Posterior vena cava (tissue), 2 donors: Measurements from ENCODE around the gene COL15A1. TPM values are rescaled to one million over a fixed set of nuclear protein-coding genes. Genes with fewer than 3 reads are reported as not detected.
"Not testable (repeated sequence)": the region's sequence is repeated elsewhere in the genome, so short reads cannot be mapped to it uniquely, and the experiment has no call there.

ENCODE experiments used
- DNase-seq: peaks from one replicate; pipeline ENCODE4 v3.0.0-alpha.2; 2020; ENCODE audit warnings: low spot score
- intact Hi-C, 2 donors: fragments of 100-400 bp; cut with DNase I; formaldehyde crosslinking; loops; one replicate each; pipeline versions ENCODE4 v1.14.1 to v1.14.2; 2022 to 2023
- total RNA-seq, 2 donors: library from RNA; stranded (reverse); fragmentation: NEBNext Ultra II Directional; extraction: Animal tissue kit (Norgen Biotek cat#: 25700); gene quantifications; one replicate each; pipeline ENCODE4 v1.2.1, GENCODE V29; 2021
- donor health status: DM: yes; HTN: yes; CAD: no.
- donor health status: DM: yes; HTN: yes; CAD: no.

COL15A1 gene
- total RNA-seq, 2 donors from 2014 or later: 126 to 129 TPM

DNA sequence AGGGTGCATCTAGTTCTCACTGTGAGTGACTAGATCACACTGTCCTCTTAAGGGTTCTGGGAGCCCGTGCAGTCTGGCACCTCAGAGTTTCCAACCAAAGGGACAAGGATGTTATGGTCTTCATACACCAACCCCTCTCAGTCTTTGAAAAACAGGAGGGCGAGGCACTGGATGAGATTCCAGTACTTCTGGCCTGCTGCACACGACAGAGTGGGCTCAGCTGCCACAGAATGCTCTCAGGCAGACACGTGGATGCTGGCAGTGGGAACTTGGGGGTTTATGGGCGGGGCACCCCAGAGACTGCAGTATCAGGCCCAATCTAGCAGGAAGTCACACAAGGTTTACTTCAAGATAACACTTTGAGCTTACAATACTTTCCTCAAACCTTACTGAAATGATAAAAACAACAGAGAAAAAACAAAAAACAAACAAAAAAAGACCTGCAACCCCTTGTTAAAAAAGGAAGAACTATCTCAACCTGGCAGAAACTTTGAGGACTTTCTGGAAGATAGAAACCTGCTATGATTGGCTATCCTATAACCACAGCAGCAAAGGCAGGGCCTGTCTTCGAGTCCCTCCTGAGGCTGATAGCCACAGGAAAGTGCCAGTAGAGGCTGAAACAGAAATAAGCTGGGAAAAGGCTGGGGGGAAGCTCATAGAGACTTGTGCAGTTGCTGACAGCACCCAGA lies 132.9 kb downstream of the COL15A1 start:
- no peak for DNase-seq
- intact Hi-C loops: loop anchor here in 1 of 2 donors (1.0 kb wide), 1 partner anchor 8 kb away; no protein-coding TSS in a partner anchor

DNA sequence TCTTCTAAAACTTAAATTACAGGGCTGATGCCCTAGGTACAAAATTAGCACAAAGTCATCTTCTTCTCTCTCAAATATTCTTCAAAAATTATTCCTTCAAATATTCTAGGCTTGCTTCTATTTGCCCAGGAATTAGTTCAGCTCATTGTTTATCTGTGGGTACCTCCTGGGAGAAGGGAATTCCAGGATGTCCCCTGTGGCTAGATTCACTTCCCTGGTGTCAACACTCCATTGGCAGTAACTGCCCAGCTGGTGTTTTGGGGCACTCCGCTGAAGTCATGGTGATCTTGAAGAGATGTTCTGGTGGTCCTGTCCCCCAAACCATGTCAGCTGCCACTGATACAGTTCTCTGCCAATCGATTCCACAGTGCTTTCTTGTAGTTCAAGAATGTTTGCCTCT lies 135.0 kb downstream of the COL15A1 start:
- intact Hi-C loops: no loop called here
- no peak for DNase-seq

DNA sequence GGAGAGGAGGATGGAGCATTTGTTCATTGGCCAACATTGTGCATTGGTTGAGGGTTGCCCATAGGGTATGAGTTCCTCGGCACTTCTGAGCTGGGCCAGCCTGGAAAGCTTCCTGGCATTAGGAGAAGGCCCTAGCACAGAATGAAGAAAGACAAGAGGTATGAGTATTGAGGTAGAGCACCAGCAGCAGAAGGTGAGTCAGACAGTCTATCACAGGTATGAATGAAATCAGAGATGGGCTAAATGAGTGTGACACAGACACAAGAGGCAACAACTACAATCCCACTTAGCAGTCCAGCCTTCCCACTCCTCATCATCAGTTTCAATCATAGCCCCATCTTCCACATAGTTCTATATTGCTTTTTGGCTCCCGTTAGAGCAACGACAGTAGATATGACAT lies 135.8 kb downstream of the COL15A1 start:
- intact Hi-C loops: no loop called here
- DNase-seq: no peak

DNA sequence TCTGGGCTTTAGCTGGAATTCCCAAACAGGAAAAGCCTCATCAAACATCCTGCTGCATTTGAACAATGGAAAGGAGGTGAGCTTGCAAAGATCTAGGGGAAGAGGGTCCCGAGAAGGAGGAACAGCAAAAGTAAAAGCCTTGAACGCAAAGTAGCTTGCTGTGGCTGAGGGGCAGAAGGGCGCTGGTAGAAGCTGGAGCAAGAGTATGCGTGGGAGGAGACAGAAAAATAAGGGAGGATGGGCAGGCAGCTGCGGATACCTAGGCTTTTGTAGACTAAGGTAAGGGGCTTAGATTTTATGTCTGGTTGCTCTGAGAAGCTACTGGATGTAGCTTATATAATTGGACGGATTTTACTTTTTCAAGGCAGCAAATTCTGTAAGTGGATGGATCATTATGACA lies 139.3 kb downstream of the COL15A1 start:
- DNase-seq: no peak
- intact Hi-C loops: no loop called here

DNA sequence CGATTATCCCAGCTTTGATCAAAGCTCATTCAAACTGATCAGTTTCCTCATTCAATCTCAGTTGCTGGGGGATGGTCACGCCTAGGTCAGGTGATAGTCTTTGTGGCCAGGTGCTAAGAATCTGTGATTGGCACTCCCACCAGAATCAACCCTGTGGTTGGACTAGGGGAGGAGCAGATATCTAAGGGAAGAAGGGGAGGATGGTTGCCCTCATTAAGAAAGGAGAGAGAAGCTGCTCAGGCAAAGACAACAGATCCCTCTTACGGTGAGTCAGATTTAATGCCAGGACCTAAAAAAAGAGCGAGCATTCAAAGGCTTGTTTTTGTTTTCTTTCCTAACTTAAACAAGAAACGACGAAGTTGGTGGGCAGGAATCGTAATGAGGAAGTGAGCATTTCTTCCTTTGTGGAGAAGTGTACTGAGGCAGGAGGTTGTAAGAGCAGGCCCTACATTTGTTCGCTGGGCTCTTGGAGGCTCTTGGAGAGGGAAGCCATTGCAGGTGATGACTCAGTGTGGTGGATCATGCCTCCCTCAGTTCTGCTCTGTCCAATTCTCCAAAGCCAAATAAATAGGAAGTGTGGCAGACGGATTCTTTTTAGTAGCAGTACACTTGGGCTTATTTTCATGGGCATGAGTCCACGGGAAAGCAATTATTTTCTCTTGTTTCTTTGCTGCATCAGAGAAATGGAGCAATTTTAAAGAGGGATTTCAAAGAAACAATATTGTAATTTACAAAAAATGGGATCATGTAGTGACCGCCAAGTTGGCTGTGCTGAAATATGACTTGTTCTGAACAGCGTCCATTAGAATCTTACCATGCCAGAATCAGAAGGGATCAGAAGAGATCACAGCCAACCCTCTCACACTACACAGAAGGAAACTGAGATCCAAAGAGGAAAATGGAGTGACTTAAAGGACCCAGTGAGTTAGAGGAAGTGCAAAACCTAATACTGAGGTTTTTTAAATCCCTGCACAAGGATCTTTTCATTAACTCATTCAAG lies 142.5 kb downstream of the COL15A1 start:
- no peak for DNase-seq
- intact Hi-C loops: no loop called here

DNA sequence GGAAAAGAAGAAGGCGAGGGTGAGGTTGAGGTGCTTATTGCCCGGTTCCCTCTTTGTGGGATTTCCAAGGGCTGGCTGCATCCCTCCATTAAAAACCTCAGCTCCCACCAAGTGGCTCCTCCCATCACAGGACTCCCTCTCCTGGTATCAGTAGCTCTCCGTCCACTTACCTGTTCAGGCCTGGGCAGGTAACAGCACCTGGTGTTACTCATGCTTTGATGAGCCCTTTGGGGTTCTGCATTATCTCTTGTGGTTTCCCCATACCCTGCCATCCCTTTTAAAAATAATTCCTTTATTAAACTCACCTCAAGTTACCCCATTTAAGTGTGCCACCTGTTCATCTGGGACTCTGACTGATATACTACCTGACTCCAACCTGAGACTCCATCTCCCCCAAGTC lies 143.8 kb downstream of the COL15A1 start:
- DNase-seq: no peak
- intact Hi-C loops: no loop called here

DNA sequence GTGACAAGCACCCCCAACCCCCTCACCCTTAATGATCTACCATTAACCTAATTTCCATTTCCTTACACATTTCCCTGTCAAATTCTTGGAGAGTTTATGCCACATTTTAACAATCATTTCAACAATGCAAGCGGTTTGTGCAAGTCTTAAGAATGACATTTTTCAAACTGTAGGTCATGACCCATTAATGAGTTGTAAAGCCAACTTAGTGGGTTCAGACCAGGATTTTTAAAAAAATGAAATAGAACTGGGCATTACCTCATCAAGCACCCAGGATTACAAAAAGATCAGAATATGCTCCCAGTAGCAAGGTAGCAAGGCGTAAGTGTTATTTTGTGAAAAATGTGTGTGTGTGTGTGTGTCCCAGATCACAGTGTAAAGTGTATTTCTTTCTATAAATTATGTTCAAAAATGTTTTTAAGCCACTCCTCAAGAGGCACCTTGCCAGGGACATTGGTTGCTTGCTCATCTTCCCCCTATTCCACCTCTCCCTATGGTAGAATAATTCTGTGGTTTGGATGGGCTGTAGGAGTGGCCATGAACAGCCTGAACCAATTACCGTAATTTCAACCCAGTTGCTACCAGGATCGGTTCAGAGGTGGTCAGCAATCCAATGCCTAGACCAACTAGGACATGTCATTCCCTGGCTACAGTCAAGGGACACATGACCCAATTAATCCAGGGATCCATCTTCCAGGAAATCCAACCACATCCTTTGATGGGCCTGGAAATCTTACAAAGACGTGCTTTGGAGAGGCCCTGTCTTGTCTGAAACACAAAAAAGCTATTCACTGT lies 146.8 kb downstream of the COL15A1 start:
- intact Hi-C loops: no loop called here
- DNase-seq: no peak

DNA sequence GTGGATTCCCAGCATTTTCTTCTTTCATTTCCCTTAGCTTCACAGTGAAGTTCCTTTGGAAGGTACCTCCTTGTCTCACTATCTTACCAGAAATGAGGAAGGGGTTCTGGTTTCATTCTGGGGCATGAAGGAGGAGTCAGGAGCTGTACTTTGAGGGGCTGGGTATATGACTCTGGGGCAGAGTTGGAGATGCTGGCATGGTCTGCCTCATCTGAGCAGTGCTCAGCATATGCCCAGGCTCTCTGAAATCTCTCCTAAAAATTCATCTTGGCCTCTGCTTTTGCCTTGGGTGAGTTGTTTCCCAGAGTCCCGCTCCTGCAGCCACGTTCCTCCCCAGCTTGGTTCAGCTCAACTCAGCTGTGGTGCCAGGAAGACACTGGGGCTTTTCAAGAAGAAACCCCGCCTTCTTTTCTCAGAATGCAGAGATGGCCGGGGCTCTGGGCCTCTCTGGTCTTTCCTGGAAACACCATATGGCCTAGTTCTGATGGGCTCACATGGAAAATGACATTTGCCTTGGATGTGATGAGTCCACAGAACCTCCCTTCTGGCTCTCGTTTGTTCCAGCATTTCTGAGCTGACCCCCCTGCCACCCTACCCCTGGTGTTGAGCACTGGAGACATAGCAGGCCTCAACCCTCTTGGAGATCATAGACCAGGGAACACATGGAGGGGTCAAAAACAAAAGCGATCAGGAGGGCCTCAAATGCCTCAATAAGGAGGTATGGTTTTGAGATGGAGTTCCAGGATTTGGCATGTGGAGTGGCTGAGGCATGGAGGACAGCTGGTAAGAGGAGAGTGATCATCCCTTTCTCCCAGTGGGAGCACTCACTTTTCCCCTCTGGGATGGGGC lies 149.2 kb downstream of the COL15A1 start:
- intact Hi-C loops: no loop called here
- DNase-seq: no peak

DNA sequence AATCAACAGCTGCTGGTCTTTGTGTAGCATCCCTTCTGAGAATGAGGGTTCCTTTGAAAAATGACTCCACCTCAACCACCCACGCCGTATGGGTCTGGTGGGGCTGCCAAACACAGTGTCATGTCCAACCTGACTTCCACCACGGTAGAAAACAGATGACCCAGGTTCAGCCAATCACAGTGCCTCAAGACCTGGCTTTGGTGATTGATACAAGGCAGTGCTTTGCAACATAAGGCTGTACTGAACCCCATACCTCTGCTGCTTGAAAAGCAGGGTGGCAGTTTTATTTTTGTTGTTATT lies 149.7 kb downstream of the COL15A1 start:
- intact Hi-C loops: no loop called here
- no peak for DNase-seq

DNA sequence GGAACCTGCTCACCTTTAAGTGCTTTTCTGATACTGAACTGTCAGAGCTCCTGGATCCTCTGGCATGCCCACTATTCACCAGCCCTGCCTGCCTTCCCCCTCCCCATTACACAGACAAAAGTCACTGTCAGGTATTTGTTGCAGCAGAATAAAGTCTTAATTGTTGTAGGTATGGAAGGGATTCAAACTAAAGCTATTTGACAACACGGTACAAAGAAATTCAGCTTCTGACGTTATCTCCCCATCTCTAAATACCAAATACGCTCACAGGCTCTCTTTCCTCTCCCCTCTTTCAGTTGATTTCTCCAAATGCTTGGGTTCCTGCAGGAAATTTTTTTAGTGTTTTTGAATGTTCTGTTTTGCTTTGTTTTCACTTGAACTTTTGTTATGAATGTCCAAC lies 151.9 kb downstream of the COL15A1 start:
- DNase-seq: no peak
- intact Hi-C loops: no loop called here

DNA sequence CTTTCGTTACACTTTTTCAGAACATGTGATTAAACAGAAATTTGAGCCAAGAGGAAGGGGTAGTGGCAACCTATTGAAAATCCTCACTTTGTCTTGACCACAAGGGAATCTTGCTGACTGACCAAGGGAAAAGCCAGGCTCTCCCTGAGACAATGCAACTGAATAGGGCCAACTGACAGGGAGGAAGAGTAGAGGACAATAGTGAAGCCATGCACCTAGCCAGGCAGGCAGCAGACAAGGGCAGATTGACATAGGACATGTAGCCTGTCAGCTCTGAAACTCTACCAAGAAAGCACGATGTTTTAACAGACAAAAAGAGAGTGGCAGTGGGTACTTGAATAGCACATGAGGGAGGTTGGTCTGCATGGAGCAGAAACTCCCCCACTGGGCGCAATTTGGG lies 152.7 kb downstream of the COL15A1 start:
- no peak for DNase-seq
- intact Hi-C loops: no loop called here

DNA sequence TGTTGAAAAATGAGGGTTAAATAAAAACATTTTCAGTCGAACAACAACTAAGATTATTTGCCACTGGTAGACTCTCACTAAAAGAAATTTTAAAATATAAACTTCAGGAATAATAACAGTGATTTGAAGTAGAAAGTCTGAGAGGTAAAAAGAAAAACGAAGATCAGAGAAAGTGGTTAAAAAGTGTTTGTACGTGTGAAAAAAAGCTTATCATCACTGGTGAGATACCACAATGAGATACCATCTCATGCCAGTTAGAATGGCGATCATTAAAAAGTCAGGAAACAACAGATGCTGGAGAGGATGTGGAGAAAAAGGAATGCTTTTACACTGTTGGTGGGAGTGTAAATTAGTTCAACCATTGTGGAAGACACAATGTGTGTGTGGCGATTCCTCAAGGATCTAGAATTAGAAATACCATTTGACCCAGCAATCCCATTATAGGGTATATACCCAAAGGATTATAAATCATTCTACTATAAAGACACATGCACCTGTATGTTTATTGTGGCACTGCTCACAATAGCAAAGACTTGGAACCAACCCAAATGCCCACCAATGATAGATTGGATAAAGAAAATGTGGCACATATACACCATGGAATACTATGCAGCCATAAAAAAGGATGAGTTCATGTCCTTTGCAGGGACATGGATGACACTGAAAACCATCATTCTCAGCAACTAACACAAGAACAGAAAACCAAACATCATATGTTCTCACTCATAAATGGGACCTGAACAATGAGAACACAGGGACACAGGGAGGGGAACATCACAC lies 156.3 kb downstream of the COL15A1 start:
- DNase-seq, intact Hi-C loops: not testable (repeated sequence)

DNA sequence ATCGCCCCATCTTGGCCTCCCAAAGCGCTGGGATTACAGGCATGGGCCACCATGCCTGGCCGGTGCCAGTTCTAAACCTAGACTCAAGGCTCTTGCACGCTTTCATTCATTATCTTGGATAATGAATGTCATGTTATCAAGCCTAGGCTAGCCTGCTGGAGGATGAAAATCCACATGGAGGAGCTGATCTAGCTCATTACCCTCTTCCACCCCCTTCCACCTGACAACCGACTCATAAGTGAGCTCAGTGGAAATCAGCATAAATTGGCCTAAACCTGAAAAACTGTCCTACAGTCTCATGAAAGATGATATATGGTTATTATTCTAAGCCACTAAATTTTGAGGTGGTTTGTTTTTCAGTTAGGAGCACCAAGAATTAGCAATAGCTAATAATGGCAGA lies 157.6 kb downstream of the COL15A1 start:
- intact Hi-C loops: no loop called here

DNA sequence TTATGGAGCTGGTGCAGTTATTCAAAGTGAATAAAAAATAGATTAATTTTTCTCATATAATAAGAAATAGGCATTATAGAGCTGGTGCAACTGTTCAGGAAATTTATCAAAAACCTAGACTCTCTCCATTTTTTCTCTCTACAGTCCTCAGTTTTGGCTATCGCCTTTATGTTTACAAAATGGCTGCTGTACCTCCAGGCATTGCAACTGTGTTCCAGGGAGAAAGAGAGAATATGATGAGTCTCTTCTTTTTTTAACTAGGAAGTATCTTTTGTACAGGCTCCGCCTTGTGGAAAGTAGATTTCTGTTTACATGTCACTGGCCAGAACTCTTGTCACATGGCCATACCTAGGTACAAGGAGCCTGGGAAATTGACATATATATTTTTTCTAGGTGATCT lies 158.1 kb downstream of the COL15A1 start:
- intact Hi-C loops: no loop called here
- DNase-seq: no peak

More for the DNA sequence above, 157.6 kb downstream of the COL15A1 start:
- DNase-seq: no peak

DNA sequence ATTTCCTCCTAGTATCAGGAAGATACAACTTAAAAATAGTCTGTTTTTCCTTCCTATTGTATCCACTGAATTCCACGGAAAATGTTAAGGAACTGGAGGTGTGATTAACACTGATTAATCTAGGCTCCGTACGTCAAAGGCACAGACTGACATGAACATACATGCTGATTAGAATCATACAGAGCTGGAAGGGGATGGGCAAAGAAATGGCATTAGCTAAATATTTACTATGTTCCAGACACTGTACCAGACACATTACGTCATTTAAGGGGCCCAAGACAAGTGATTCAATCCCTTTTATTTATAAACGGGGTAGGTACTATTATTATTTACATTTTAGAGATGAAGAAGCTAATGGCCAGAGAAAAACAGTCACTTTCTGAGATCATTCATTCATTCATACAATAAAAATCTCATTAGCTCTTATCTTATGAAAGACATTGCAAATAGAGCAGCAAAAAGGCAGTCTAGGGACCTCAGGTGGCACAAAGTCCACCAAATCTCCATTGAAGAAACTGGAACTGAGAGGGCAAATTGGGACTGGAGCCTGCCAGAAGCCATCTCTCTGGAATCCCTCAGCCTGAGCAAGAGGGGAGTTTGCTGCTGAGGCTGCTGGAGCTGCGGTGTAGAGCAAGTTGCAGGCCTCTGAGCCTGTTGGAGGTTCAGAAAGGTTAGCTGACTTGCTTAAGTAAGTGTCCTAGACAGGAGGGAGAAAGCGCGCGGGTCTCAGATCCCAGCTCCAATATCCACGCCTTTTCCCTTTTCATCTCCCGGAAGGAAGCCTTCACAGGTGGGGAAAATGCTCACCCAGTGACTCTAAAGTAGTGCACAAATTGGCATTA lies 159.6 kb downstream of the COL15A1 start:
- no peak for DNase-seq
- intact Hi-C loops: no loop called here

DNA sequence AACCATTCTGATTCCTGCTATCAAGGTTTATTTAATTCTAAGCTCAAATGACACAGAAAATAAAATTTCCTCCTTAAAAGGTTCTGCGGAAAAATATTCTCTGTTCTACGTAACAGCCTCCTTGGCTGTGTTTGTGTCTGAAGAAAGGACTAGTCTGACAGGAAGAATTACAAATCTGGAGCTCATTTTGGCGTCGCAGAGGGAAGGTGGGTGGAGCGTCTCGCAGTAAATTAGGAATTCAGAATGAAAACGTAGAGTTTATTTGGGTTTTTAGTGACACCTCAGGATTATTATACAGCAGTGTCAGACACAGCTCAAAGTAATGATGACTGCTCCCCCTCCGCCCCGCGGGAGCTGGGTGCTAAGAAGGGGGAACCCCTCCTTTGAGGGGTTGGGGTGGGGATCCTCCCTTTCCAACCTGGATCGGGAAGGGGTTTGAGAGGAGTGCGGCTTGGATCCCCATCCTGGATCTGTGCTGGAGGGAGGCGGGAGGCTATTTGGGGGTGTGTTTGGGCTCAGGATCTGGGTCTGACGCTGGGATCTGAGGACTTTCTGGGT lies 160.3 kb downstream of the COL15A1 start:
- peak; percentile 84 for DNase-seq
- intact Hi-C loops: no loop called here
